SH-SY5Y (cell line): ENCODE results near the gene ASCL5.

ENCODE experiments used
- GATA2 ChIP-seq: IDR thresholded peaks from 2 replicates; pipeline ENCODE4 v1.6.1; 2011; ENCODE audit warnings: mild to moderate bottlenecking, low read depth, low read length
- GATA3 ChIP-seq: IDR thresholded peaks from 2 replicates; pipeline ENCODE4 v1.6.1; 2011; ENCODE audit warnings: low read depth, mild to moderate bottlenecking, low read length, moderate library complexity

GRCh38 chr1:201156819-201157218, 29.8 kb upstream of the ASCL5 start:
- TF ChIP-seq GATA2 (no peak), GATA3 (no peak)
